ENCODE results near the gene ANO7. TPM values are rescaled to one million over a fixed set of nuclear protein-coding genes. Genes with fewer than 3 reads are reported as not detected.

The ANO7 gene, protein sequence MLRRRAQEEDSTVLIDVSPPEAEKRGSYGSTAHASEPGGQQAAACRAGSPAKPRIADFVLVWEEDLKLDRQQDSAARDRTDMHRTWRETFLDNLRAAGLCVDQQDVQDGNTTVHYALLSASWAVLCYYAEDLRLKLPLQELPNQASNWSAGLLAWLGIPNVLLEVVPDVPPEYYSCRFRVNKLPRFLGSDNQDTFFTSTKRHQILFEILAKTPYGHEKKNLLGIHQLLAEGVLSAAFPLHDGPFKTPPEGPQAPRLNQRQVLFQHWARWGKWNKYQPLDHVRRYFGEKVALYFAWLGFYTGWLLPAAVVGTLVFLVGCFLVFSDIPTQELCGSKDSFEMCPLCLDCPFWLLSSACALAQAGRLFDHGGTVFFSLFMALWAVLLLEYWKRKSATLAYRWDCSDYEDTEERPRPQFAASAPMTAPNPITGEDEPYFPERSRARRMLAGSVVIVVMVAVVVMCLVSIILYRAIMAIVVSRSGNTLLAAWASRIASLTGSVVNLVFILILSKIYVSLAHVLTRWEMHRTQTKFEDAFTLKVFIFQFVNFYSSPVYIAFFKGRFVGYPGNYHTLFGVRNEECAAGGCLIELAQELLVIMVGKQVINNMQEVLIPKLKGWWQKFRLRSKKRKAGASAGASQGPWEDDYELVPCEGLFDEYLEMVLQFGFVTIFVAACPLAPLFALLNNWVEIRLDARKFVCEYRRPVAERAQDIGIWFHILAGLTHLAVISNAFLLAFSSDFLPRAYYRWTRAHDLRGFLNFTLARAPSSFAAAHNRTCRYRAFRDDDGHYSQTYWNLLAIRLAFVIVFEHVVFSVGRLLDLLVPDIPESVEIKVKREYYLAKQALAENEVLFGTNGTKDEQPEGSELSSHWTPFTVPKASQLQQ
- total RNA-seq (2021; fragmentation: NEBNext Ultra II Directional; extraction: Animal tissue kit (Norgen Biotek cat#: 25700)) (6.5 and 6.9 TPM in 2 replicates), polyA plus RNA-seq (2011; rRNA removed) (3.2 and 4.1 TPM in 2 replicates), polyA minus RNA-seq (2011; rRNA and poly(A)+ RNA removed) (4.3 and 4.8 TPM in 2 replicates)
- polyA plus RNA-seq (2011; cell fraction: cytosol; rRNA removed) = 1.9 TPM
- polyA plus RNA-seq (2011; cell fraction: nucleus; rRNA removed) = 10.6 TPM
- polyA plus RNA-seq (2012, experiment 1 of 2) = 3.6 to 5.8 TPM (median 4.8 TPM) in 4 replicates
- polyA plus RNA-seq (2012, experiment 2 of 2) = 2.6 TPM
- polyA plus RNA-seq (2013, experiment 1 of 2) = 4.2 TPM
- polyA plus RNA-seq (2013, experiment 2 of 2) = 4.2 TPM
- 3.8 TPM for polyA minus RNA-seq (2011; cell fraction: cytosol; rRNA and poly(A)+ RNA removed)
- polyA minus RNA-seq (2011; cell fraction: nucleus; rRNA and poly(A)+ RNA removed) = 11.1 TPM
- long read RNA-seq, experiment 1 = 0 reads
- long read RNA-seq, experiment 2, partial matches to known transcripts = 0 of 2 reads
- long read RNA-seq, experiment 2, other reads (novel, unspliced or antisense) = 1 of 2 reads

DNA sequence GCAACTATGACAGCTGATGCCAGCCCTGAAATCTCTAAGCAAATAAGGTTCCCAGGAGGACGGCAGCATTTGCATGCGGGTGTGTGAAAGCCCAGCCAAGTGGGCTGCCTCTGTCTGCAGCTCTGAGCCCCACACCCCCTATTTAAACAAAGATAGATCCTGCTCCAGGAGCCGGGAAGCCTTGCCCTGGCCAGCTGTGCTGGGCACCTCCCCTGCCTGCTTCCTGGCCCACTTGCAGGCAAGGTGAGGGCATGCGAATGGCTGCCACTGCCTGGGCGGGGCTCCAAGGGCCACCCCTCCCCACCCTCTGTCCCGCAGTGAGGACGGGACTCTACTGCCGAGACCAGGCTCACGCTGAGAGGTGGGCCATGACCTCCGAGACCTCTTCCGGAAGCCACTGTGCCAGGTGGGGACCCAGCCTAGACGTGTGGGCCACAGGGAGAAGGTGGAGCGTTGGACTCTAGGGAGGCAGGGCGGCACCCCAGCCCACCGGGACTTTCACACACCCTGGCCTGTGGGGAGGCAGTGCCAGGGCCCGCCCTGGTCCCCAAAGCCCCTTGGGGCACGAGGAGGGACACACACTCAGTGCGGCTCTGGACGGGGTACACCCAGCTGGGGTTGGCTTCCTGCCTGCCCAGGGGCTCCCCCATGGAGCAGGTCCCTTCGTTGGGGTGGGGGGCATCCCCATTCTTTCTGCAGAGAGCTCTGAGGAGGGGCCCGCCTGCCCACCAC lies at the start of gene ANO7:
ANO7 (plus strand) TSS at position 317 of the 732 bp plus-strand sequence. CDS start 1,387 bp downstream, outside the sequence.
- POLR2A ChIA-PET (ENCODE audit: partially characterized antibody) = interaction anchor here (0.7 to 1.6 kb wide), 2 partner anchors 8 to 19 kb away, joined by 3 to 4 read pairs; no protein-coding TSS in a partner anchor
- Histone ChIP-seq H3K36me3 (ENCODE audit: control insufficient read depth in 2 of 4, insufficient read depth in 4 of 4, low read length in 3 of 4) (no peaks in the 10 kb centered on the region), H3K27ac (ENCODE audit: low read depth, low read length) (no peak within 1 kb of the TSS), H2BK120ac (replicated peaks; ENCODE audit: low read depth, low read length) (no peak within 1 kb of the TSS), H3K18ac (ENCODE audit: extremely low read depth, low read length) (no peak within 1 kb of the TSS), H3K4me1 (replicated peaks in 1 of 4; ENCODE audit: control insufficient read depth in 3 of 4, insufficient read depth in 4 of 4, low read length in 3 of 4) (peaks cover 0 to 14% (median 7%) of the 10 kb centered on the region in 4 experiments; a peak in 6 of 7 replicates), H3K4me2 (ENCODE audit: insufficient read depth in 1 of 2, low read depth in 2 of 2, low read length in 2 of 2) (peak within 1 kb of the TSS in 1 of 2 experiments; percentile 17; a peak in 1 of 4 replicates), H3K23me2 (ENCODE audit: low read depth, low read length) (no peaks in the 10 kb centered on the region), H3K27me3 (replicated peaks in 1 of 4; ENCODE audit: control insufficient read depth in 3 of 4, extremely low read depth in 1 of 4, insufficient read depth in 3 of 4, low read length in 3 of 4) (no peaks in the 10 kb centered on the region), H2AK5ac (ENCODE audit: low read depth, low read length) (no peak within 1 kb of the TSS; the same call in 1 of the 2 replicates), H2AFZ (ENCODE audit: low read length) (no peak within 1 kb of the TSS; the same call in 1 of the 2 replicates), H4K5ac (ENCODE audit: insufficient read length, low read depth, low read length) (no peak within 1 kb of the TSS), H3K79me2 (ENCODE audit: control insufficient read depth in 1 of 2, insufficient read depth in 2 of 2, low read length in 2 of 2) (no peaks in the 10 kb centered on the region), H3K23ac (ENCODE audit: insufficient read length) (no peak within 1 kb of the TSS), H4K8ac (ENCODE audit: extremely low read depth, insufficient read depth, low read length) (peak within 1 kb of the TSS; percentile 42; the same call in 1 of the 2 replicates), H2BK15ac (ENCODE audit: low read length) (0 out of 2 replicates have a peak within 1 kb of the TSS, but pooled peaks have one; percentile 29), H2BK12ac (ENCODE audit: low read depth, low read length) (peak within 1 kb of the TSS; percentile 55; the same call in 1 of the 2 replicates), H3K4ac (replicated peaks; ENCODE audit: insufficient read length, low read depth, low read length) (no peak within 1 kb of the TSS), H2BK20ac (ENCODE audit: low read length) (no peak within 1 kb of the TSS), H3K4me3 (ENCODE audit: extremely low read depth in 1 of 4, insufficient read depth in 2 of 4, low read depth in 3 of 4, low read length in 4 of 4) (no peak within 1 kb of the TSS), H3K9ac (replicated peaks in 1 of 4; ENCODE audit: extremely low read depth in 1 of 4, low read depth in 3 of 4, low read length in 3 of 4) (no peak within 1 kb of the TSS), H3K56ac (replicated peaks; ENCODE audit: insufficient read length, low read depth, low read length) (no peak within 1 kb of the TSS), H2BK5ac (ENCODE audit: low read depth, low read length) (peak within 1 kb of the TSS; percentile 18; the same call in 1 of the 2 replicates), H3K14ac (ENCODE audit: insufficient read length) (no peak within 1 kb of the TSS), H3K79me1 (ENCODE audit: low read depth, low read length) (no peaks in the 10 kb centered on the region), H3K9me3 (ENCODE audit: insufficient read depth in 2 of 2, low read depth in 1 of 2, low read length in 1 of 2) (no peaks in the 10 kb centered on the region), H4K91ac (replicated peaks; ENCODE audit: insufficient read length, low read length) (peak within 1 kb of the TSS; percentile 59), H4K20me1 (replicated peaks in 1 of 2; ENCODE audit: control insufficient read depth in 1 of 2, insufficient read depth in 2 of 2, low read length in 2 of 2) (peaks cover 0 to 2% of the 10 kb centered on the region in 2 experiments)
- DNase-seq (ENCODE audit: low read depth in 1 of 2, low spot score in 2 of 2) = no peak
- no peak for FAIRE-seq
- 71% methylated on average over 20 of the region's 21 CpGs; no CpG with 5 or more reads in 1 of the 2 experiments for whole genome bisulfite sequencing, 2 experiments (ENCODE audit: extremely low coverage in 1 of 2, insufficient coverage in 1 of 2, insufficient read length in 1 of 2, insufficient replicate concordance in 2 of 2, low coverage in 1 of 2, low lambda C conversion rate in 2 of 2, missing lambda C conversion rate in 1 of 2)
- CTCF ChIA-PET (ENCODE audit: partially characterized antibody) = interaction anchor here (0.6 to 2.5 kb wide), 5 partner anchors 8 to 115 kb away, joined by 3 to 8 read pairs (median 6); no protein-coding TSS in a partner anchor
- TF ChIP-seq POLR2AphosphoS5 (IDR thresholded peaks at IDR 0.05; ENCODE audit: low read depth, low read length) (no peak), ZNF274 (IDR thresholded peaks at IDR 0.05; ENCODE audit: borderline replicate concordance, extremely low read depth, low read length) (no peak), CBX5 (IDR thresholded peaks at IDR 0.05; ENCODE audit: low read depth, low read length) (no peak), EZH2 (IDR thresholded peaks at IDR 0.05; ENCODE audit: low read depth, low read length, severe bottlenecking) (no peak), SAP30 (IDR thresholded peaks at IDR 0.05; ENCODE audit: insufficient read depth, insufficient replicate concordance, low read length) (no peak)
